Thyroid gland (tissue), 4 donors: ENCODE measurements around the gene POU2F3. TPM values are rescaled to one million over a fixed set of nuclear protein-coding genes. Genes with fewer than 3 reads are reported as not detected.

ENCODE experiments used
- DNase-seq, 2 donors: peaks; one replicate each; pipeline ENCODE4 v3.0.0-alpha.2; 2019
- H3K27ac ChIP-seq, 3 donors: fragments of 200-600 bp; sonication (generic); 1 replicate in 2 of 3; 2 replicates in 1 of 3; pipeline ENCODE4 v1.5.1; 2016 to 2019; ENCODE audit warnings: mild to moderate bottlenecking in 1 of 3, moderate library complexity in 1 of 3
- H3K27me3 ChIP-seq: fragments of 200-600 bp; sonication (generic); one replicate; pipeline ENCODE4 v1.5.1; 2019
- H3K36me3 ChIP-seq, 2 donors: fragments of 200-600 bp; sonication (generic); one replicate each; pipeline ENCODE4 v1.5.1; 2016 to 2019
- H3K4me1 ChIP-seq, 2 donors: fragments of 200-600 bp; sonication (generic); one replicate each; pipeline ENCODE4 v1.5.1; 2017 to 2019
- H3K4me3 ChIP-seq, 3 donors: fragments of 200-600 bp; sonication (generic); replicated peaks in 1 of 3; 1 replicate in 2 of 3; 2 replicates in 1 of 3; pipeline ENCODE4 v1.5.1; 2016; ENCODE audit warnings: mild to moderate bottlenecking in 1 of 3
- H3K9me3 ChIP-seq: fragments of 200-600 bp; sonication (generic); one replicate; pipeline ENCODE4 v1.5.1; 2017
- POLR2A ChIP-seq, 2 donors: fragments of 450-650 bp; IDR thresholded peaks; one replicate each; pipeline ENCODE4 v1.6.1; 2017; ENCODE audit warnings: antibody characterized with exemption in 2 of 2, mild to moderate bottlenecking in 2 of 2, moderate library complexity in 1 of 2
- intact Hi-C: fragments of 100-400 bp; cut with DNase I; formaldehyde crosslinking; loops from one replicate; pipeline ENCODE4 v1.15.1; 2023
- small RNA-seq: library from RNA; depleted of rRNA; stranded (forward); fragments of <200 nt; gene quantifications from one replicate; pipeline ENCODE3, GENCODE V24; 2016
- total RNA-seq, 4 donors: library from RNA; depleted of rRNA; stranded (reverse); fragments of >200 nt; gene quantifications; one replicate each; pipeline ENCODE4 v1.2.3, GENCODE V29; 2016
- TF ChIP-seq, protein P1 (sequence below), 6 experiments: fragments of 200-600 bp in 3 of 6; fragments of 450-650 bp in 3 of 6; sonication (generic) in 3 of 6; IDR thresholded peaks; one replicate each; pipeline ENCODE4 v1.5.1; 2016 to 2019; ENCODE audit warnings: antibody characterized with exemption in 6 of 6, mild to moderate bottlenecking in 2 of 6, inconsistent platforms in 1 of 6, moderate library complexity in 1 of 6

POU2F3 gene
- total RNA-seq, 4 donors from 2014 or later: 1.2 to 2.3 (median 1.8) TPM

DNA sequence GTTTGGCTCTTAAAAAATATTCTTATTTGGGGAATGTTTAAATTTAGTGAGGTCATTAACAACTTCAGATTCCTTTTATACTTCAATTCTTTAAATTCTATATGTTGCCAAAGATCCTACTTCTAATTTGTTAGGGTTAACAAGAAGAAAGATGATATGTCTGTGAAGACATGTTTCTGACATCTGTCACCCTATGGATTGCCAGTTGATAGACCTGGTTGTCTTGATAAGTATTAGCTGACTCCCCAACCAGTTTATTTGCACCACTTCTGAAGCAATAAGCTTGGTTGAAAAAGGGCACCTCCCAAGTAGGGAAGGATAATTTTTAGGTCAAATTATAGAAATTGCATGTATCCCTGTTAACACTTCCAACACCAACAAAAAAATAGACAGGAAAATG is 125.6 kb downstream of the POU2F3 start:
- intact Hi-C loops: no loop called here
- peaks cover 0 to 3% of the 10 kb centered on the region in 2 donors for H3K4me1 ChIP-seq
- TF ChIP-seq, protein P1, sequence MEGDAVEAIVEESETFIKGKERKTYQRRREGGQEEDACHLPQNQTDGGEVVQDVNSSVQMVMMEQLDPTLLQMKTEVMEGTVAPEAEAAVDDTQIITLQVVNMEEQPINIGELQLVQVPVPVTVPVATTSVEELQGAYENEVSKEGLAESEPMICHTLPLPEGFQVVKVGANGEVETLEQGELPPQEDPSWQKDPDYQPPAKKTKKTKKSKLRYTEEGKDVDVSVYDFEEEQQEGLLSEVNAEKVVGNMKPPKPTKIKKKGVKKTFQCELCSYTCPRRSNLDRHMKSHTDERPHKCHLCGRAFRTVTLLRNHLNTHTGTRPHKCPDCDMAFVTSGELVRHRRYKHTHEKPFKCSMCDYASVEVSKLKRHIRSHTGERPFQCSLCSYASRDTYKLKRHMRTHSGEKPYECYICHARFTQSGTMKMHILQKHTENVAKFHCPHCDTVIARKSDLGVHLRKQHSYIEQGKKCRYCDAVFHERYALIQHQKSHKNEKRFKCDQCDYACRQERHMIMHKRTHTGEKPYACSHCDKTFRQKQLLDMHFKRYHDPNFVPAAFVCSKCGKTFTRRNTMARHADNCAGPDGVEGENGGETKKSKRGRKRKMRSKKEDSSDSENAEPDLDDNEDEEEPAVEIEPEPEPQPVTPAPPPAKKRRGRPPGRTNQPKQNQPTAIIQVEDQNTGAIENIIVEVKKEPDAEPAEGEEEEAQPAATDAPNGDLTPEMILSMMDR (IDR thresholded peaks at IDR 0.05): no peak
- TF ChIP-seq POLR2A (IDR thresholded peaks at IDR 0.05): no peak
- H3K36me3 ChIP-seq: no peaks in the 10 kb centered on the region
- no peaks in the 10 kb centered on the region for H3K9me3 ChIP-seq
- H3K27me3 ChIP-seq: no peaks in the 10 kb centered on the region
- H3K27ac ChIP-seq: no peak overlapping the region
- no peak for DNase-seq
- H3K4me3 ChIP-seq: no peak overlapping the region

Small RNA genes within 50 kb of the gene (small RNA-seq; reads per million reads assigned to genes)
- 3,212 reads per million, percentile 99 among the genes with 10 or more reads in this experiment for gene RF00100

Other genes starting within 250 kb of the POU2F3 start
- 1 to 10 TPM in 3 of 4 donors, not detected in 1; 1.4 to 3.7 (median 1.6) TPM for gene TRIM29, start 102.0 kb upstream of the POU2F3 start, total RNA-seq
- gene OAF, start 29.1 kb upstream of the POU2F3 start, total RNA-seq: 10 to 100 TPM; 31.7 to 77.1 (median 36.2) TPM
- gene TLCD5, start 85.2 kb downstream of the POU2F3 start, total RNA-seq: 10 to 100 TPM; 12.5 to 14.0 (median 13.4) TPM
- gene ARHGEF12, start 96.3 kb downstream of the POU2F3 start, total RNA-seq: 100 to 1,000 TPM; 169 to 268 (median 197) TPM